Measurements from ENCODE around the gene NKAIN2.

GRCh38 chr6:124688369-124688768 lies 884.7 kb downstream of the NKAIN2 start:
- TF ChIP-seq REST (IDR thresholded peaks at IDR 0.05; ENCODE audit: low read depth, low read length) (no peak), FOXJ3 (CRISPR knock-in tag; IDR thresholded peaks at IDR 0.05) (no peak), ELF1 (IDR thresholded peaks at IDR 0.05) (no peak), NRF1 (IDR thresholded peaks at IDR 0.05; ENCODE audit: low read depth, low read length) (no peak), CTCF (IDR thresholded peaks at IDR 0.05) (no peak), POLR2AphosphoS5 (IDR thresholded peaks at IDR 0.05; ENCODE audit: low read depth, low read length) (no peak), TCF12 (IDR thresholded peaks at IDR 0.05) (no peak), USF1 (IDR thresholded peaks at IDR 0.05; ENCODE audit: borderline replicate concordance, low read depth) (no peak), CHD2 (IDR thresholded peaks at IDR 0.05; ENCODE audit: low read length, partially characterized antibody) (no peak), RXRA (IDR thresholded peaks at IDR 0.05; ENCODE audit: borderline replicate concordance, low read depth) (no peak), RFX5 (IDR thresholded peaks at IDR 0.05; ENCODE audit: low read length) (no peak)

Measured in SK-N-SH (cell line).